Sciatic nerve (tissue), 2 donors: ENCODE results near the gene CCDC15. TPM values are rescaled to one million over a fixed set of nuclear protein-coding genes. Genes with fewer than 3 reads are reported as not detected.

ENCODE experiments used
- ATAC-seq: fragments of 200-7000 bp; cut with Tn5 transposase; one replicate; pipeline ENCODE4 v1.9.1; 2020; ENCODE audit warnings: mild to moderate bottlenecking, moderate library complexity
- DNase-seq: peaks from one replicate; pipeline ENCODE4 v3.0.0-alpha.2; 2020; ENCODE audit warnings: low spot score
- intact Hi-C: fragments of 100-400 bp; cut with DNase I; formaldehyde crosslinking; loops from one replicate; pipeline ENCODE4 v1.14.2; 2022
- total RNA-seq: library from RNA; stranded (reverse); fragmentation: NEBNext Ultra II Directional; extraction: Animal tissue kit (Norgen Biotek cat#: 25700); gene quantifications from one replicate; pipeline ENCODE4 v1.2.1, GENCODE V29; 2021
- donor health status: DM: no; HTN: no; CAD: no.
- donor health status: DM: no; HTN: no; CAD: no.

The CCDC15 gene
- total RNA-seq, 1 donor from 2014 or later = 2.8 TPM

DNA sequence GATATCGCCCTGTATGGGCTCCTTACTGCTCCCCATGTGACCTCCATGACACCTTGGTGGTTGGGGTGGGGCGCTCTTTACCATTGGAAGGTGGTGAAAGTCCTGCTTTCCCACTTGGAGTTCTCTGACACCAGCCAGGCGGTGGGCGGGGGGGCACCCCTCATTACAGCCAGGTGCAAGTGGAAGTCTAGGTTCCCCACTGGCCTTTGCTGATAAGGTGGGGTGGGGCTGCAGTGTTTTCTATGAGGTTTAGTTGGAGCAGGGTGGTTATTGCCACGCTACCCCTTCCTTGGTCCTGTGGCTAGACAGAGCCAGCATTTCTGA, 103.7 kb downstream of the CCDC15 start:
- intact Hi-C loops = no loop called here
- ATAC-seq (no peak), DNase-seq (no peak)

DNA sequence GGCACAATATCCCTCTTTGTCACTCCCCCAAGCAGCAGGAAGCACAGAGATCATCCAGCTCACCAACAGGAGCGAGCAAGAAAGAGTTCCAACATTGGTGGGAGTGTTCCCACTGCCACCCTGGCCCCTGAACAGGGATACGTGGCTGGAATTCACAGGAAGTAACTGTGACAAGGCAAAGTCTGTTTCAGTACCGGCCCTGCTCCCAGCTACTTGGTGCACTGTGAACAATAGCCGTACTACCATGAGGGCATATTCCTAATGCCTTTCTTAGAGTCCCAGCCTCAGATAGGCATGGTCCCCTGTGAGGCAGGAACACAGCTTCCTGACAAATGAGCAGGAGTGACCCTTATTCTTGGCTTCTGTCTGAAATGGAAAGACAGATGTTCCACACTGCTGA, 107.3 kb downstream of the CCDC15 start:
- ATAC-seq (no peak), DNase-seq (no peak)
- intact Hi-C loops = no loop called here

DNA sequence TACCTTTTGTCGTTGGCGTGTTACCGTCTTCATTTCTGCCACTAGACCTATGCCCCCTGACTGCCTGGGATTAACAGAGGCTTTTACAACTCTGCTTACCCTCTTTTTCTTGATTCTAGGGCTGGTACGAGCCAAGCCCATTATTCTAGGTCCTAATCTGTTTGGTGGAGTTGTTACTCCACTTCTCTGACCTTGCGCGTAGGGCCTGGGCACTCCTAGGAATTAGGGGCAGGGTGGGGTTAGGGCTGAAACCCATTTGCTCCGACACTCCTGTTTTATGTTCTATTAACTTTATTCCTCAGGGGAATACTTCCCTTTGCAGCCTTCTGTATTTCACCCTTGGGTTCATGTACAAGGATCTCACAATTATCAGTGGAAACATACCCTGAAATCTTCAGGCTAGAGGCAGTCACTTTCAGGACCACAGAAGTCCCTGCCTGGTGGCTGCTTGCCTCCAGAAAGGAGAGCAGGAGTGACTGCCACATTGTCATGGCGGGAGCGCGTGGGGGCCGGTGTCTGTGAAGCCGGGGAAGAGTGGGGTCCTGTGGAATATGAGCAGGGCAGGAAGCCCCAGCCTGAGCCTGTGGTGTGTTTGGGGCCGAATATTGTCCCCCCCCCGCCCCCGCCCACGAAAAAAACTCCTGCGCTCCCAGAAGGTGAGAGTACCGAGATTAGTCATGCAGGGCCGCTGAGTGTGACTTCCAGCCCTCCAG, 108.4 kb downstream of the CCDC15 start:
- intact Hi-C loops = no loop called here
- no peak for DNase-seq
- ATAC-seq = peak; percentile 62

DNA sequence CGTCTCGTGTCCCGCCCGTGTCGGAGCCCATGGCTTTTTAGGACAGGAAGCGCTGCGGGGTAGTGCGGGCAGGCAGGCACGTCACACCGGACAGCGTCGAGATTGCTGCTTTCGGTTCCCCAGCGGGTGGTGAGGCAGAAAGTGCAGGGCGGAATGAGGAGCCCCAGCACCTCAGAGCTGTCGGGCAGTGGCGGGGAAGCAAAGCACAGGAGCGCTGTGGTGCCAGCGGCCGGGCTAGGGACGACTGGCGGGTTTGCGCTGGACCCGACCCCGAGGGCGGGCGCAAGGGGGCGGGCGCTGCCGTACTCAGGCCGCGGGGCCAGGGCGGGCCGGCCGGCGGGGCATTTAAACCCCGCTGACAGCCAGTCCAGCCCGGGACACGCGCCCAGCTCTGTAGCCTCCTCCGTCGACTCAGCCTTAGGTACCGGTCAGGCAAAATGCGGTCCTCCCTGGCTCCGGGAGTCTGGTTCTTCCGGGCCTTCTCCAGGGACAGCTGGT, 109.0 kb downstream of the CCDC15 start, which contains the start of gene SLC37A2:
SLC37A2 (plus strand) TSS at position 375 of the 498 bp plus-strand sequence; CDS start at position 438, 63 bp downstream.
- DNase-seq (peak; percentile 76), ATAC-seq (peak; percentile 95)
- intact Hi-C loops = no loop called here

DNA sequence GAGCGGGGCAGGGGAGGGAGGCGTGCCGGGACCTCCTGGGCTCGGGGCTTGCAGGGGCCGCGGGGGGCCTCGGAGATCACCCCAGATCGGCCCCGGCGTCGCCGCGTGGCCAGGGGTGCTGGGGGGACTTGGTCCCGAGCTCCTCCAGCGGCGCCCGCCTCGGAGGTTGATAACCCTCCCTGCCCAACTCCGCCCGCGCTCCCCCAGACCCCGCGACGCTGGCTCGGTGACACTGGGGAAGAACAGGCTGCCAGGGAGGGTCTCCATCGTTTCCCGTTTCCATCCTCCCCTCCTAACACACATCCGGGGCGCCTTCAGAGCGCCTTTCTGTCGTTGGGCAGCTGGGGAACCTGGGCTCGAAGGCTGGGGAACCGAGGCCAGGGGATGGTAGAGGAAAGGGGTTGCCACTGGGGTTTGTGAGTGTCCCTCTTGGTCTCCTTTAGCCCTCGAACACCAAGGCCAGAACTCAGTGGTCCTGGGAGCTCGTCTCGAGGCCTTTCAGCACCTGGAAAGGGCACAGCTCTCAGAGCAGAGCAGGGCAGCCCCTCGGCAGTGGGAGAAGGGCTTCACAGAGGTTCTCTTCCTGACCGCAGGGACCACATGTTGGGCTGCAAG, 109.5 kb downstream of the CCDC15 start:
- ATAC-seq = peak; percentile 10
- DNase-seq = no peak

GRCh38 chr11:125064070-125064469, 110.1 kb downstream of the CCDC15 start:
- DNase-seq = no peak
- ATAC-seq = no peak
- intact Hi-C loops = no loop called here

More for the DNA sequence above, 109.5 kb downstream of the CCDC15 start:
- intact Hi-C loops = no loop called here

DNA sequence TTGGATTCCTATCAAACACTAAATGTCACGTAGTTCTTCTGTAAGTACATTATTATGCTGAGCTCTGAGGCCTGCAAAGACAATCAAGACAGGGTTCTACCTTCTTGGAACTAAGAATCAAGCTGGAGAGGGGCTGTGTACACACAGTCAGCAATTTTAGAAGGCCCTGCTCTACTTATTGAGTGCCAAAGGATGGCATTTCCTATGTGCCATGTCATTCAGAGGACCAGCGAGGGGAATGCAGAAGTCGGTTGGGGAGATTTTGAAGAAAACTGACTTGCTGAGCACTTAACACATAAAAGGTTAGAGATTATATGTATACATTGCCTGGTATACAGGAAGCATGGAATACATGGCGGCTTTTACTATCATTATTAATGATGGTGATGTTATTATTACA, 114.4 kb downstream of the CCDC15 start:
- intact Hi-C loops = no loop called here
- DNase-seq (no peak), ATAC-seq (no peak)

GRCh38 chr11:125069008-125069407, 115.0 kb downstream of the CCDC15 start:
- ATAC-seq = no peak
- no peak for DNase-seq
- intact Hi-C loops = no loop called here

DNA sequence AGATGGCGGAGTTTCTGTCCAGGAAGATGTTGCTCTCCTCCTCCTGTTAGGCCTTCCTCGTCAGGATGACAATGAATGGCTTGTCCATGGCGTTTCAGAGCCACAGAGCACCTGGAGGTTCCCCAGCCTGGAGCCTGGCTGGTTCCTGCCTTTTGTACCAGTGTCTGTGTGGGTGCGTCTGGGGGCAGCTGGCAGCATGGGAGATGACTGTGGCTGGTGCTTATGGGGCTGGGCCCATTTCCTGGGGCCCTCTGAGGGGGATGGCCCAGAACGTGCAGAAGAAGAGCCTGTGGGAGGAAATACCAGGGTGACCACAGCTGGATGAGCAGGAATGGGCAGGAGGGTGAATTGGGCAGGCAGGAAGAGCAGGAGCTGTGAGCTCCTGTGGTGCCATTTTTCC, 115.8 kb downstream of the CCDC15 start:
- DNase-seq (no peak), ATAC-seq (no peak)
- intact Hi-C loops = no loop called here

GRCh38 chr11:125070699-125071254, 116.8 kb downstream of the CCDC15 start:
- intact Hi-C loops = no loop called here
- peak; percentile 92 for ATAC-seq

DNA sequence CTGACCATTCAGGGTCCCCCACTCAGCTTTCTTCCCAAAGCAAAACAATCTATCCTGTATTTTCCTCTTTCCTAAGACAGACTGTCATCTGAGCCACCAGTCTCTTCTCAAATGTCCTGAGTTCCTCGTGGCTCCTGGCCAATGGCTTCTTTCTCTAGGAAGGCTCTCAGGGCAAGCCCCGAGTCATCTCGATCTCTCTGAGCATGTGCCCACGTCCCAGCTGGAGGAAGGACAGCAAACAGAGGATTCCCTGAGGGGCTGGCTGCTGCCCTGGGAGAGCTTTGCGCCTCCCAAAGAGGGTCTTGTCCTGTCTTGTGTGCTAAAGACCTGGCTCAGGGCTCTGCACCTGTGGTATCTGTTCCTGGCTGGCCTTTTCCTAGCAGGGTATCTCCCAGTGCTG, 117.4 kb downstream of the CCDC15 start:
- no peak for DNase-seq
- ATAC-seq = no peak
- intact Hi-C loops = no loop called here

More at GRCh38 chr11:125070699-125071254, 116.8 kb downstream of the CCDC15 start:
- peak; percentile 77 for DNase-seq

- intact Hi-C loops = no loop called here
- ATAC-seq (no peak), DNase-seq (no peak)
These were observed 117.8 kb downstream of the CCDC15 start for GRCh38 chr11:125071846-125072217.

DNA sequence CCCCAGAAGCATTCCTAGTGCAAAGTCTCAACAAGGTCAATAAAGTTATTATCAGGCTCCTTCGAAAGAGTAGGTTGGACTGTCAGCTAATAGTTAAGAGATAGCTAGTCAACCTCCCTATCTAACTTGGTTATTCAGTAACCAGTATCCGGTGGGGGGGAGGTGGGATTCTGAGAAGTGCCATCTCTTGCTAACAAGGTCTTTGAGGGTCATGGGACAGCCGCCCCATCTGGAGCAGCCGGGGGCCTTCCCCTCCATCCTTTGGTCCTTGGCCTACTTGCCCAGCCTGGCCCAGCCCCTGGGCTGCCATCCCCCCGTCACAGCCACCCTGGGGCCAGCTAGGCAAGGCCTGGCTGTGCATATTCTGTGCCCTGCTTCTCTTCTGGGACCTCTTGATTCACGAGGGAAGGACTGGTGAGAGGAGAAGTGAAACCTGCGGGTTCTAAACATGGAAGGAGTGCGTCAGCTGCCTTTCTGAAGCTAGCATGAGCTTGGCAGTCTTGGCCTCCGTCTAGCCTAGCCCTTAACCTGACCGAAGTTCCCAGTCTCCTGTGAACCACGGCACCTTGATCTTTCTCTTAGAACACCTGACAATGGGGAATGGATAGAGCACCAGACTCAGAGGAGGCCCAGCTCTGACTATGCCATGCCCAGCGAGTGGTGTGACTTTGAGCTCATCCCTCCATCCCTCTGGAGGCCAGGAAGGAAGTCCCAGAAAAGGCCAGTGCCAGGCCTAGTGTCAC, 118.4 kb downstream of the CCDC15 start:
- intact Hi-C loops = no loop called here
- ATAC-seq = peak; percentile 53

GRCh38 chr11:125072961-125073590, 119.1 kb downstream of the CCDC15 start:
- intact Hi-C loops = no loop called here
- DNase-seq = no peak

More for the DNA sequence above, 118.4 kb downstream of the CCDC15 start:
- no peak for DNase-seq

DNA sequence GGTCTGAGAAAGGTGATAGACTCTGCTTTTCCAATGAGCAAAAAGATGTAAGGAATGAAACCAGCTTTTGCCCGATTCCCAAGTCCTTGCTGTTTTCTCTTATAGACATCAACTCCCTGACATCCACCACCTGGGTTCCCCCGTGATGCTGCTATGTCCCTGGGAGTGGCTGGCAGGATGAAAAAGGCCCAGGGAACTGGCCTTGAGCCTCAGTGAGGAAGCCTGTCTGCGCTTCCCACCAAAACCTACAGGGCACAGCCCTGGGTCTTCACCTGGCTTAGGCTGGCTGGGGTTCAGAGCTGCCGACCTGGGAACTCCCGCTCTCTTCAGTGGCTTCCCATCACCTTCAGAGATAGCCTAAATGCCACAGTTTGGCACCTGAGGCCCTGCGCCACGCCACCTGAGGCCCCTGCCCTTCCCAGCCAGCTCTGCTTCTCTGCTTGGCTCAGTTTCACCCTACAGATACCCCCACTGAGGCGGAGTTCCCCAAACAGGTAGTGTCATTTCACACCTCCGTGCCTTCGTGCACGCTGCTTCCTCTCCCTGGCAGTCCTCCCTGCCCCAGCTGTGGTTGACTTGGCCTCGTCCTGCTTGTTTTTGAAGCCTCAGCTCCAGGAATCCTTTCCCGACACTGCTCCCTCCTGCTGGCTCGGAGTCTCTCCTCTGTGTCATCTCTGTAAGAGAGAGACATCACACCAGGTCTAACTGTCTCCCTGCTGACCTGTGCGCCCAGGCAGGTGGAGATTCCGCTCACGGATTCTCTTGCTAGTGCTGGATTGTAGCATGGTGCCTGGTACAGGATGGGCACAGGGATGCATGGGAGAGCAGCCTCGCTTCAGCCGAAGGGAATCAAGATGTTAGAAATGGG, 119.8 kb downstream of the CCDC15 start:
- intact Hi-C loops = no loop called here
- DNase-seq (no peak), ATAC-seq (no peak)

More at GRCh38 chr11:125072961-125073590, 119.1 kb downstream of the CCDC15 start:
- no peak for ATAC-seq

- ATAC-seq (no peak), DNase-seq (no peak)
- intact Hi-C loops = no loop called here
These were observed 120.7 kb downstream of the CCDC15 start for GRCh38 chr11:125074511-125075241.

DNA sequence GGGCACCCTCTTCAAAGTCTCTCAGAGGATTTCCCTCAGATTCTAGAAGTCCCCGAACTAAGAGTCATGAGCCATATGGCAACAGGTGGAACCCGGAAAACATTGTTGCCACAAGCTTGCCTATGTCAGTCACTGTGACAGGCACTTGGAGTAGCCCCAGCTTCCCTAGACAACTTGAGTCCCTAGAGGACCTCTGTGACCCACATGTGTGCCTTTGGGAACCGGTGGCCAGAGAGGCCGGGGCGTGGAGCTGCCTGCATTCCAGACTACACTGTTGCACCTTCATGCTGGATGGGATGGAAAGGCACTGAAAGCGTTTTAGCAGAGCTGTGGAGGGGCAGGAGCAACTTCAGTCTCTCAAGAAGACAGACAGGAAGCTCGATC, 121.2 kb downstream of the CCDC15 start:
- DNase-seq = no peak
- ATAC-seq = no peak
- intact Hi-C loops = no loop called here

- DNase-seq (no peak), ATAC-seq (no peak)
- intact Hi-C loops = no loop called here
These were observed 121.9 kb downstream of the CCDC15 start for GRCh38 chr11:125075900-125076317.
